Measurements from ENCODE around the gene NPY4R2.
"Not testable (repeated sequence)": the region's sequence is repeated elsewhere in the genome, so short reads cannot be mapped to it uniquely, and the experiment has no call there.

Gene NPY4R2, protein sequence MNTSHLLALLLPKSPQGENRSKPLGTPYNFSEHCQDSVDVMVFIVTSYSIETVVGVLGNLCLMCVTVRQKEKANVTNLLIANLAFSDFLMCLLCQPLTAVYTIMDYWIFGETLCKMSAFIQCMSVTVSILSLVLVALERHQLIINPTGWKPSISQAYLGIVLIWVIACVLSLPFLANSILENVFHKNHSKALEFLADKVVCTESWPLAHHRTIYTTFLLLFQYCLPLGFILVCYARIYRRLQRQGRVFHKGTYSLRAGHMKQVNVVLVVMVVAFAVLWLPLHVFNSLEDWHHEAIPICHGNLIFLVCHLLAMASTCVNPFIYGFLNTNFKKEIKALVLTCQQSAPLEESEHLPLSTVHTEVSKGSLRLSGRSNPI

DNA sequence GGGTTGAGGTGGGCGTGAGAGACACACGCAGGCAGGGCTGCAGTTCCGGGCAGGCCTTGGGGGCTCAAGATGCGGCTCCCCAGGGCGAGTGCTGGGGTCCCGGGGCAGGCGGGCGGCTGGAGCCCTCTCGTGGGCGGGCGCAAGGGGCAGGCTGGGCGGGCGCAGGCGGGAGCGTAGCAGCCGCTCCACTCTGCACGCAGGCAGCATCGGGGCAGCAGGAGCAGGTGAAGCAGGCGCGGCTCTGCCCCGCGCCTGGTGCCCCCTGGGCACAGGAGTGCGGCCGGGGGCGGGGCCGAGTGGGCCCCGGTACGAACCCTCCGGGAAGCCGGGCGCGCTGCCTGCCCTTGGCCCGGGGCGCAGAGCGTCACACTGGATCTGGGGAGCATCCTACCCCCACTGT, at the start of gene NPY4R2:
NPY4R2 (plus strand) TSS at position 188 of the 400 bp plus-strand sequence. CDS start 3,326 bp downstream, outside the sequence.
- DNase-seq: not testable (repeated sequence)

DNA sequence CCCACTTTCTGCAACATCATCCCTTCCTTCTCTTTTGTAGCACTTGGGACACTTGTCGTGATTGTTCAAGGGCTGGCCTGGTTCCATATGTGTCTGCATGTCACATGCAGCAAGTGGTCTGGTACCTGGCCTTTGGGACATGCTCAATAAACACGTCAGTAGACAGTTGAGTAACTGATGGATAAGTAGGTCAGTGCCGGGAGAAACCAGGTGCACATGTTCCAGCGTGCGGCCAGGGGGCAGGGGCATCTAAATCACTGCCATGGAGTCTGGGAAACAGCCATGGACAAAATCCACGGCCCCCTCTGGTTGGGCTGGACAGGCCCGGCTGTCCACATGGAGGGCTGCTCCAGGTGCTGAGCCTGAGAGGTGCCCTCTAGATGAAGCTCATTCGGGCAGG, 47.6 kb upstream of the NPY4R2 start:
- DNase-seq: not testable (repeated sequence)

DNA sequence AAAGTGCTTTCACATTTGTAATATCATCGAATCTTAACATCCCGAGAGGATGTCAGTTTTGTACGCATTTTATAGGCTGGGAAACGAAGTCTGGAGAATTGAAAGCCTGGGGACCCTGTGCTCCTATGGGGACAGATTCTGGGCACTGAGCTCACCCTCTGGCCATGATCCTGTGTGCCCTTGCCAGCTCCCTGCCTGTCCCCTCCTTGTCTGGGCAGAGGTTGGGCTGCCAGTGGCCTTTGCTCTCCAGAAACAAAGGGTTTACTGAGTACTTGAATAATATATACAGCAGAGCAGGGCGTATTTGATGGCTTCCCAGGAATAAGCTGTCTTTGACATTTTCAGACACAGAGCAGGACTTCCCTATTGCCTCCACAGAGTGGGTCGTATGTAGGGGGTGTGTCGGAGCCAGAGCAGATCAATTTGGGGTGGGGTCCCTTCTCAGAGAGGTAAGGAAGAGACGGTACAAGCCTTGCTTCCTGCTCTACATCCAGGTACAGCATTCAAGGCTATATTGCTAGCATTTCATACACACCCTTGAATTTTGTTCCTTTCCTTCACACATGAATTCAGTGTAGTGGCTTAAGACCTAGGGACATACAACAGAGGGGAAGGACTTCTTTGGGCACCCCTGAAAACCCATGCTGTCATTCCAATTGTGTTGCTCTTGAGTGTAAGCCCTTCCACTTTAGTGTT, 46.8 kb upstream of the NPY4R2 start:
- not testable (repeated sequence) for DNase-seq

DNA sequence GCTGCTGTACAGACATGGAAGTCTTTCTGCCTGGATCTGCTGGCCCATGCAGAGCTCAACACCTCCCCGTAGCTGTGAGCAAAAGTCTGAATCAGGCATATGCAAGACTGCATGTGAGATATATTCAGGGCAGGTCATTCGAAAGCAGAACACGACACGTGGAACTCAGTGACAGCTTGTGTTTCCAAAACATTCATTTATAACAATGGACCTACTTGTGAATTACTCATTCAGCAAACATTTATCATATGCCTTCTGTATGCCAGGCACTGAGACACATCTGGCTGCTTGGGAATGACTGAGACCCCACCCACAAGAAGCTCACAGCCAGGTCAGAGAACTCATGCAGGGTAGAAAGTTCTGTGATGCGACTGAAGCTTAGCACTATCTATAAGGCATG, 46.2 kb upstream of the NPY4R2 start:
- not testable (repeated sequence) for DNase-seq

DNA sequence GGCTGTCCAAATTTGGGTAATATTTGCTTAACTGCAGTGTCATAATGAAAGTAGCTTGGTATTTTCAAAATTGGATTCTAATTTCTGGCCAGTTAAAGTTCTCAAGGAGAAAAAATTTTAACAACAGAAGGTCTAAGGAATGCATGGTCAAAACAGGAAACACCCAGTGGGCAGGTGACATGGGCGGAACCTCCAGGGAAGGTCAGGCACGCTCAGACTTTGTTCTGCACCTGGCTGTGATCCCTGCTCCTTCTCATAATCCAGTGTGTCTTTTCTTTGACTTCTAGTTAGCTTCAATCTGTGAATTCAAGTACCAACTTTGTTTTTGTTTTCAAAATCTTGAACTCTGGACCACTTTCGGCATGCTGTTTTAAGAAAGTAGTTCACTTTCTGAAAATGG, 34.2 kb upstream of the NPY4R2 start:
- DNase-seq: not testable (repeated sequence)

DNA sequence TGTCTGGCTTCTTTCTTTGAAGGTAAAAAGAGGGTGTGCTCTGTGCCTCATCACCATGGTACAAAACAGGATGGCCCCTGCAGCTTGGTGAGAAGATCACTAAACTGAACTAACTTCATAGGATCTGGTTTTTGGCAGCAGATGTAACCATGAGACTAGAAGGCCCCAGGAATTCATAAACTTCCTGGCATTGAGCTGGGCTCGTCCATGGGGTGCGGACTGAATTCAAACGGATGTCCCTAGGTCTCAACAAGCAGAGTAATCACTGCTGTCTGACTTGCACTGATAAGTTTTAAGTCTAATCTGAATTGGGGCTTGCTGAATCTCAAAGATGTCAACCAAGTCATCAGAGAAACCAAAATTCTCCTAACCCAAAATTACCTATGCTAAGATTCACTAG, 33.5 kb upstream of the NPY4R2 start:
- not testable (repeated sequence) for DNase-seq

DNA sequence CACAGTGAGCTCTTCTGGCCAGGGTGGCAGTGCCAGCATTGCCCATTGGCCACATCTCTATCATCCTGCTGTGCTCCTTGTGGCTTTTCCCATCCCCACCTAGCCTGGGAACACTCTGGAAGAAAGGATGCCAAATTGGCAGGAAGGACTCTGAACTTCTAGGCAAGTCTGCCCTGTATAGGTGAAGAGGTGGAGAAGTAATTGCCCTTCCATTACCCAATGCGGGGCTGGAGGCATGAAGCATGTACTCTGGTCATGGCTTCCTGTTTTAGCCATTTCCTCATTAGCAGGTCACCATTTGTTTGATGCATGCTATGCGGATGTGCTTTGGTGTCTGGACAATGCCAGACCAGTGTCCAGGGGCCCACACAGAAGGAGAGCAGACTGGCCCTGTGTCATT, 32.1 kb upstream of the NPY4R2 start:
- not testable (repeated sequence) for DNase-seq

DNA sequence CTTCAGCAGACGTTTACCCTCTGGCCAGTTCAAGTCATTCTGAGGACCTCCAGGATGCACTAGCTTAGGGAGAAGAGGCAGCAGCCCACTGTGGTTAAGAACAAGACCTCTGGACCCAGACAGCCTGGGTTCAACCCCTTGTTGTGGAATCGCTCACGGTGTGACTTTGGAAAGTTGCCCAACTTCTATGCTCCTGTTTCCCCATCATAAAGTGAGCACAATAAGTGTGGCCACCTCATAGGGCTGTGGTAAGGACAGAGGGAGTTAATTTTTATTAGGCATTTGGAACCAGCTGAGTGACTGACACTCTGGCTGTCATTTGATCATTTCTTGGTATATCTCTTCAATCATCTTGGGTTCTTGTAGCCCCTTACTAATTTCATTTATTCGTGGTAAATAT, 31.6 kb upstream of the NPY4R2 start:
- not testable (repeated sequence) for DNase-seq

DNA sequence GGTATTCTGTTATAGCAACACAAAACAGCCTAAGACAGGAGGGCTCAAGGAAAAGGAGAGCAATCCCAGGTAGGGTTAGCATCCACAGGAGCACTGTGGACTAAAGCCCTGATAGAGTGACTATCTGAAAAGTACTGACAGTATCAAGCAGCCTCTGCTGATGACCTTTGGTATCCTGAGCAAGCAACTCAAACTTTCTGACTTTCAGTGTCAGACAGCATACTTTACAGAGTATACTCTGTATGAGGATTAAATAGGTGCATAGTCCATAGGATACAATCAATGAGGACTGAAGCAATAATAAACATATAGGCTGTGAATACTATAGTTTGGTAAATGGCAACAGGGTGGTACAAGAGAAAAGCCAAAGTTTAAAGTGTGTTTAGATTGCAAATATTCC, 27.7 kb upstream of the NPY4R2 start:
- DNase-seq: not testable (repeated sequence)

DNA sequence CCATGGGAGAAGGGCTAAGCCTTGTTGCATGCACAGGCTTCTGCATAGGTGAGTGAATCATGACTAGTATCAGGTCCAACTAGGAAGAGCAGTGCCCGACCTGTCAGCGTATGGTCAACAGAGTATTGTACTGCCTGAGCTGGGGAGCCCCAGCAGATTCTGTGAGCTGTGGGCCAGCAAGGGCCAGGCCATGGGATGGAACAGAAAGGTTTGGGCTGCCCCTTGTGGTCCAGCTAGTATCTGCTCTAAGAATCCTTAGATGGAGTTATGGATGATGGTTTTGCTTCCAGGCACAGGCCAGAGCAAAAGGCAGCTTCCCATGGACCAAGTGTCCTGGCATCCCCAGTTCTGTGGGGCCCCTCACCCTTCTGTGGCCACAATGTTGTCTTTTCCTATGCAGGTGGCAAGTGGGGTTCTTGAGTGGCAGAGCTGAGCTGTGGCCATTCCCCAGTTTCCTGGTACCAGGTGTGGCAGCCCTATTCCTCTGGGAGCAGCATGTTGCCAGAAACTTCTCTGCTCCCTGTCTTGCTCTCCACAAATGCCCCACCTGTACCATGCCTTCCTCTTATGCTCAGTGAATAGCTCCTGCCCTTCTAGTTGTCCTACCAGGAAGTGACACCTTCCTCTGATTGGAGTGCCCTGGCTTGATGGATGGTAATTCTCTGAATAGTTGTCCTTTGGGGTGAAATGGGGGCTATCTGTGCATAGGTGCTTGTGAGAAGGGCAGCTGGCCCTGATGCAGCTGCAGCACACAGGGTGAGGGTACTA, 25.8 kb upstream of the NPY4R2 start:
- not testable (repeated sequence) for DNase-seq

DNA sequence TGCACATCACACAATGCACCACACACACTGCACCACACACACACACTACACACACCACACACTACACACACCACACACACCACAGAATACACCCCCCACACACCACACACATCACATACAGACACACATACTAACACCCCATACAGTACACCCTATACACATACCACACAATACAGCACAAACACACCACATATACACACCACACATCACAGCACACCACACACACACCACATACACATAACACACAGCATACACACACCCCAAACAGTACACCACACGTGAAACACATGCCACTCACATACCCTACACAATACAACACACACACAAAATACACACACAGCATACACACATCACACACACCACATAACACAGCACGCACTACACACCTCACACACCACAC, 23.9 kb upstream of the NPY4R2 start:
- DNase-seq: not testable (repeated sequence)

DNA sequence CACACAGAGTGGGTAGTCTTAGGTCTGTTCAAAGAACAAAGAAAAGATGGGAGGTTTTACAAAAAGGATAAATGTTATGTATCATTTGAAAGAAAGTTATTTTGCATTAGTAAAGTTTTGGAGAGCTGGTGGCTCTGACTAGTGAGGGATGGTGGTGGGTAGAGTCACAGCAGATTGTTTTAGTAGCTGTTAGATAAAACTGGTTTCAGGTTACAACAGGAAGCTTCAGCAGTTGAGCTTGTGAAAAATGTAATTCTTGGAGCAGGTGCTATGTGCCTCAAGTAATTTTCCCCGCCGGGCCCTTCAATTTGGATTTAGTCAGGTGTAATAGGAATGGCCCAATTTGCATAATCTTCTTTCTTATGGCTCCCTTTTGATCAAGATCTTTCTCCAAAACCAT, 20.6 kb upstream of the NPY4R2 start:
- DNase-seq: not testable (repeated sequence)

DNA sequence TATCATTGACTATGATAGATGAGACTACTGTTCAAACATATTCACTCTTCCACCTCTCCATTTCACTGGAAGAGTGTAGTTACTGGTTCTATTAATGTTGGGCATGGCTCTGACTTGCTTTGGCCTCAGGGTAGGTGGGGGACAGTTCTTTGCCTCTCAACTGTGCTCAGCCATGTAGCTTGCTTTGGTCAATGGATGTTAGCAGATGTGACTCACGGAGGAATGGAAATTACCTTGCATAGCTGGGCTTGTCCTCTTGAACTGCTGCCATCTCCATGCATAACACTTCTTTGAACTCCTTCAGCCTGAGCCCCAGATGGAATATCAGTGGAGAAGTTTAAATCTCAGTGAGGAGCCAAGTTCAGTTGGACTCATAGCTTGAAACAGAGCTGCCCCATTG, 9.1 kb upstream of the NPY4R2 start:
- DNase-seq: not testable (repeated sequence)

DNA sequence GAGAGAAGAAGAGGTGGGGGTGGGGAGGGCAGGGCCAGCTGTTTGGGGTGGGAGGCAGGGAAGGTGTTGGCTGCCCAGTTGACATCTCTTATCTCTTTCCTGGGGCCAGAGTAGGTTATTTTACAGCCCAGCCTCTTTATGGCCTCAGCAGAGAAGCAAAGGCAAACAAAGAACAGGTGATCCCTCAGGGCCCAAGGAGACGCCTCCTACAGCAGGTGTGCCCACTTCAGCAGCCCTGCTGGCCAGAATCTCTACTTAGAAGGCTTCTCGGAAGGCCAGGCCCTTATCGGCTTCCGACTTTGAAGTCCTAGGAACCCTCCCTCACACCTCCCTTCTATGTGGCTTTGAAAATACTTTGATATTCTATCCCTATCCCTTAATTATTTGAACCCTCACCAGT, 8.0 kb upstream of the NPY4R2 start:
- not testable (repeated sequence) for DNase-seq

DNA sequence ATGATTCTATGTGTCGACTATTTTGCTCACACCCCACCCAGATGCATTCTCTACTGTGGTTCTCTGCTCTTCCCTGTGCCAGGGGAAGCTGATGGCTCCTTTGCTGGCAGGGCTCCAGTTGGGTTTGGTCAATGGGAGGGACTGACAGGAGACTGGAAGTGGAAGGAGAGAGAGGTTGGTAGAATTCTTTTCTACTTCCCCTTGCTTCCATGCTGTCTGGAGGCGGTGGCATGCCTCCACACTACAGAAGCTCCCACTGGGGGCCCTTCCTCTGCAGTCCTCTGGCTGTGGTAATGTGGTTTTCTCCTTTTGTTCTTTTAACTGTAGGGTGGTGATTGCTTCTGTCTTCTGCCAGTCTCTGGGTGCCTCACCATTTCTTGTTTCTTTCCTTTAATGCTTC, 4.4 kb upstream of the NPY4R2 start:
- not testable (repeated sequence) for DNase-seq

DNA sequence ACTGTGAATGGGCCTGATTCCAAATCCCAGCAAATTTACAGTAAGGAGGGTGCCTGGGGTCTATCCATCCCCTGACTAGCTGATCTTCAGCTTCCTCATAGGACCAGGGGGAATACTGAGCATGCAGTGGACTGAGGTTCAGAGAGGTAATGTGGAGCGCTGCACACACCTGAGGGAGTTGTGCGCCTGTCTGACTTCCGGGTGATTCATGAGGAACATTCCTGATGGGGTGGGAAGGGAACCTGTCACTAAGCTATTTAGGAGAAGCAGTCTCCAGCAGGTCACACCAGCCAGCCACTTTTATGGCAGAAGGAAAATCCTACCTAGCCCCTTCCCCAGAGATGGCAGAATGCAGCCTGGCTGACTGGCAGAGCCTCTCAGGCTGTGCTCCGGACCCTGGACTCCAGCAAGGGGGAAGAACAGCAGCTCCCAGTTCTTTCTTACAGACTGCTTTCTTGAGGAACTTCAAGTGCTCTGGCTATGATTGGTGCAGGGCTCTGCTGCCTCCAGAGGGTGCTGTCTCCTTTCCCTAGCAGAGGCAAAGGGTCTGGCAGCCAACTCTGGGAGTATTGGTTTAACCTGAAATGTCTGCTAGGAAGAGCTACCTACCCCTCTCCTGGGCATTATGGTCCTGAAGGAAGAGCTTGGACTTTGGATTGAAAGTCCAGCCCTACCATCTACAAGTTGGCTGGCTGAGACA, 2.5 kb upstream of the NPY4R2 start:
- not testable (repeated sequence) for DNase-seq

DNA sequence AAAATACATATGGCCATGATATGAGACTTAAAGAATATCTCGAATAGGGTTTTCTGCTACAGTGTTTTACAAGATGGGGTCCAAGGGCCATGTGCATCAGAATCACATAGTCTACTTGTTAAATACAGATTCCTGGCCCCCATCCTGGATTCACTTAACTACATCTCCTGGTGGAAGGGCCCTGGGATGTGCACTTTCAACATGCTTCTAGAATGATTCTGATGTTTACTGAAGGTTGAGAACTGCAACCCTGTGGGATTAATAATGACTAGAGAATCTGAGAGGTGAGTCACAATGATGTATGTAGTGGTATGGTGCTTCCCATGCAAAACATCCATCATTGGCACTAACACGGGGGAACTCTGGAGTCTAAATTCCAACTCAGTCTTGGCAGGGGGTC, 2.1 kb downstream of the NPY4R2 start:
- DNase-seq: not testable (repeated sequence)

DNA sequence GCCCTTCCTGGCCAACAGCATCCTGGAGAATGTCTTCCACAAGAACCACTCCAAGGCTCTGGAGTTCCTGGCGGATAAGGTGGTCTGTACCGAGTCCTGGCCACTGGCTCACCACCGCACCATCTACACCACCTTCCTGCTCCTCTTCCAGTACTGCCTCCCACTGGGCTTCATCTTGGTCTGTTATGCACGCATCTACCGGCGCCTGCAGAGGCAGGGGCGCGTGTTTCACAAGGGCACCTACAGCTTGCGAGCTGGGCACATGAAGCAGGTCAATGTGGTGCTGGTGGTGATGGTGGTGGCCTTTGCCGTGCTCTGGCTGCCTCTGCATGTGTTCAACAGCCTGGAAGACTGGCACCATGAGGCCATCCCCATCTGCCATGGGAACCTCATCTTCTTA, 4.0 kb downstream of the NPY4R2 start:
- not testable (repeated sequence) for DNase-seq

DNA sequence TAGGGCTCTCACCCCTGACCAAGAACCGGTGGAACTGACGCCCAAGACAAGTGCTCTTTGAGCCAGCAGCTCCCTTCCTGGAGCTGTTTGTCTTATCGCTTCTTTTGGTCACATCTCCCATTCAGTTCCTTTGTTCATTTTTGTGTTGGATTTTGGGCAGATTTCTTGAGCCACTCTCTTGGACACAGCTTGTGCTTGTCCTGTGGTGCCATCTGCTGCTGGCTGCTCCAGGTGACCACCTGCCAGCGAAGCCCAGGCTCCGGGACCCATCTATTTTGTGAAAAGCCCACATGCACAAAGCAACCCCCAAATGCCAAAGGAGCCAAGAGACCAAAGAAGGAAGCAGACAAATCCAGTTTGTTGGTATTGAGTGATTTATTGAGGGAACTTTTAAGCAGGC, 6.2 kb downstream of the NPY4R2 start:
- DNase-seq: not testable (repeated sequence)

DNA sequence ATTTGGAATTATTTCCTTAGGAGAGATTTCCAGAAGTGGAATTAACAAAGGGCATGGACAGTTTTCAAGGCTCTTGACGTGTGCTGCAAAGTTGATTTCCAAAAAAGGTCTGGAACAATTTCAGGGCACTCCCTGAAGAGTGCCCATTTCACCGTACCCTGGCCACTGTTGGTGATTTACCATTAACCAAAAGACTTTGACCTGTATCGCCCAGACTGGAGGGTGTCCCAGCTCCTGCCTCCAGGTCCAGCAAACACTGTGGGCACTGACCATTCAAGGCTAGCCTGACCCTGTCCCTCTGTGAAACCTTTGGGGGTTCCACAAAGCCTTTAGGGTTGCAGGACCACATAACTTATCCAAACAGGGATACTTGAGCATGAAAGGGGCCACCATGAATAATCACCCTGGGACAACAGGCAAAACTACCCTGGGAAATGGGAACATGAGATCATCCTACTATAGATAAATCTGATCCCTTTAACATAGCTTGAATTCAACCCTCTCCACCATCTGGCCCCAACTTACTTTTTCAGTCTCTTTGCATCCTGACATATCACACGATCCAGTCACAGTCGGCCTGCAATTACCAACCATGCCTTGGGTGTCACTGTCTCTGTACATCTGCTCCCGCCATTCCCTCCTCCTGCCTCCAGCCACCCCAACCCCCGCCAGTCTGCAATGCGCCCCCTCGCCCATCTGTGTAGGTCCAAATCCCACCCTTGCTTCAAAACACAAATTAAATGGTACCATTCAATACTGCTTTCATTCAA, 8.9 kb downstream of the NPY4R2 start:
- DNase-seq: not testable (repeated sequence)

DNA sequence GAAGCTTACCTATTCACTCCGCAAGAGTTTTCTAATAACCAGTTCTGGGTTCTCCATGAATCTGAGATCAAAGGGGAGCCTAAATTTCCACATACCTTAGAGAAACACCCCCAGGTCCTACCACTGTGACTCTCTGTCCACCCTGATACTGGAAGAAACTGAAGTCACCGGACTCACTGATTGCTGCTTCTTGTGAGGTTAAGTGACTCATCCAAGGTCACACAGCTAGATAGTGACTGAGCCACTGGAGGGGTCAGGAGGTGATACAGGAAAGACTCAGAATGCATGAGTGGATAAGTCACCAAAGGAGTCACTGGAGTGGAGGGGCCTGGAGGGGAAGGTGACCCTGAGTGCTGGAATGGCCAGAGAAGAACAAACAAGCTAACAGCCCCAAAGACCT, 9.8 kb downstream of the NPY4R2 start:
- not testable (repeated sequence) for DNase-seq

DNA sequence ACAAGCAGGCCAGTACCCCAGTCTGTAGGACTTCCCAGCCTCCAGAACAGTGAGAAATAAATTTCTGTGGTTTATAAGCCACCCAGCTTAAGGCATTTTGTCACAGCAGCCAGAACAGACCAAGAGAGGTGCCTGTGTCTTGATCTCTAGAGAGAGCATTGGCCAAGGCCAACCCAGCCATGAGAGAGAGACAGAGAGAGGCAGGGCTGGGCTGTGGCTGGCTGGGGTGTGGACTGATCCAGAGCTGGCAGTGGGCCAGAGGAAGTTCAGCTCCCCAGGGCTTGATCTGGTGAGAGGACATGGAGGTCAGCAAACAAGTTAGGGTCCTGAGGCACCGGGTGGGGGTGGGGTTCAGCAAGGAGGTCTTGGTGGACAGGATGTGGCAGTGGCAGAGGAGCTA, 14.4 kb downstream of the NPY4R2 start:
- DNase-seq: not testable (repeated sequence)

Data from activated T-cell treated with anti-CD3 and anti-CD28 coated beads for 4 hours (primary cell).